Neural cell (in vitro differentiated cells): Measurements from ENCODE around the gene CABP7.

Experiments
- CTCF ChIP-seq: fragments of 450-650 bp; IDR thresholded peaks from 2 replicates; pipeline ENCODE4 v1.5.1; 2014; ENCODE audit warnings: antibody characterized with exemption, mild to moderate bottlenecking, moderate library complexity; ENCODE audit not compliant: poor library complexity, severe bottlenecking
- EP300 ChIP-seq: fragments of 450-650 bp; conservative IDR thresholded peaks from 2 replicates; pipeline ENCODE4 v1.6.1; 2014; ENCODE audit warnings: antibody characterized with exemption, mild to moderate bottlenecking, moderate library complexity; ENCODE audit not compliant: poor library complexity, severe bottlenecking
- EZH2 ChIP-seq: fragments of 200-600, 300-800 bp; shearing (Covaris generic), sonication (generic); IDR thresholded peaks from 2 replicates; pipeline ENCODE4 v1.6.1; 2014; ENCODE audit warnings: antibody characterized with exemption, low read length, borderline replicate concordance, mild to moderate bottlenecking; ENCODE audit not compliant: insufficient read depth, poor library complexity, severe bottlenecking
- MXI1 ChIP-seq: fragments of 450-650 bp; conservative IDR thresholded peaks from 2 replicates; pipeline ENCODE4 v1.6.1; 2014; ENCODE audit warnings: antibody characterized with exemption, mild to moderate bottlenecking; ENCODE audit not compliant: poor library complexity, severe bottlenecking
- POLR2AphosphoS5 ChIP-seq: IDR thresholded peaks from 2 replicates; pipeline ENCODE4 v1.6.1; 2012
- RAD21 ChIP-seq: fragments of 450-650 bp; conservative IDR thresholded peaks from 2 replicates; pipeline ENCODE4 v1.6.1; 2014; ENCODE audit warnings: antibody characterized with exemption, mild to moderate bottlenecking, moderate library complexity
- REST ChIP-seq: IDR thresholded peaks from 2 replicates; pipeline ENCODE4 v1.6.1; 2012; ENCODE audit warnings: borderline replicate concordance
- SMC3 ChIP-seq: fragments of 450-650 bp; conservative IDR thresholded peaks from 2 replicates; pipeline ENCODE4 v1.6.1; 2014; ENCODE audit warnings: antibody characterized with exemption, mild to moderate bottlenecking, moderate library complexity; ENCODE audit not compliant: poor library complexity
- TAF1 ChIP-seq: IDR thresholded peaks from 2 replicates; pipeline ENCODE4 v1.6.1; 2012; ENCODE audit warnings: low read depth

- TF ChIP-seq CTCF = no peak
- no peak for TF ChIP-seq EZH2
- TF ChIP-seq REST = no peak
- no peak for TF ChIP-seq POLR2AphosphoS5
- TF ChIP-seq RAD21 = no peak
- TF ChIP-seq SMC3 = no peak
- TF ChIP-seq TAF1 = no peak
- no peak for TF ChIP-seq EP300
- TF ChIP-seq MXI1 = no peak
Observed at GRCh38 chr22:29762263-29762662, 42.5 kb downstream of the CABP7 start.
